COLO668 (cell line): Measurements from ENCODE around the gene TP53TG5.
A peak's percentile ranks its signal among the peaks of the same experiment; 100 is the strongest.
"Not testable (repeated sequence)": the region's sequence is repeated elsewhere in the genome, so short reads cannot be mapped to it uniquely, and the experiment has no call there.

Experiments
- DNase-seq: peaks from one replicate; lab custom pipeline; 2025; ENCODE audit not compliant: unreplicated experiment; lab: John Stamatoyannopoulos, UW

Gene TP53TG5

GRCh38 chr20:45366631-45367030 lies 11.5 kb downstream of the TP53TG5 start:
- DNase-seq: no peak

GRCh38 chr20:45366192-45366591 lies 11.9 kb downstream of the TP53TG5 start:
- DNase-seq: no peak

GRCh38 chr20:45365444-45365970 lies 12.6 kb downstream of the TP53TG5 start:
- DNase-seq: no peak

- DNase-seq: no peak
Measured at GRCh38 chr20:45363611-45364492, 14.3 kb downstream of the TP53TG5 start.

GRCh38 chr20:45362804-45363610 lies 15.1 kb downstream of the TP53TG5 start, which contains the start of gene SYS1:
Gene SYS1, plus strand, starts transcription at chr20:45363156. Its CDS starts 376 bp downstream, at chr20:45363532.
- DNase-seq: peak; percentile 98

- DNase-seq: no peak
Measured at GRCh38 chr20:45361793-45362192, 16.3 kb downstream of the TP53TG5 start.

GRCh38 chr20:45359406-45360148 lies 18.5 kb downstream of the TP53TG5 start:
- no peak for DNase-seq

- no peak for DNase-seq
Measured at GRCh38 chr20:45359069-45359405, 19.1 kb downstream of the TP53TG5 start.

- peak; percentile 18 for DNase-seq
Measured at GRCh38 chr20:45358282-45359068, 19.6 kb downstream of the TP53TG5 start.

GRCh38 chr20:45355209-45356084 lies 22.7 kb downstream of the TP53TG5 start:
- DNase-seq: no peak

GRCh38 chr20:45354423-45355208 lies 23.5 kb downstream of the TP53TG5 start:
- no peak for DNase-seq

- no peak for DNase-seq
Measured at GRCh38 chr20:45353746-45354145, 24.4 kb downstream of the TP53TG5 start.

- no peak for DNase-seq
Measured at GRCh38 chr20:45352729-45353128, 25.4 kb downstream of the TP53TG5 start.

- not testable (repeated sequence) for DNase-seq
Measured at GRCh38 chr20:45350795-45351194, 27.3 kb downstream of the TP53TG5 start.

GRCh38 chr20:45350217-45350616 lies 27.9 kb downstream of the TP53TG5 start:
- DNase-seq: no peak

GRCh38 chr20:45347936-45348778 lies 30.0 kb downstream of the TP53TG5 start, which contains the start of gene SDC4:
Gene SDC4, minus strand, starts transcription at chr20:45348424. Its CDS starts 40 bp downstream, at chr20:45348384.
- DNase-seq: peak; percentile 82

- DNase-seq: no peak
Measured at GRCh38 chr20:45347297-45347935, 30.7 kb downstream of the TP53TG5 start.
